Measurements from ENCODE around the gene IFT88.

GRCh38 chr13:20658451-20659040 lies 91.6 kb downstream of the IFT88 start:
- TF ChIP-seq CTCF (conservative IDR thresholded peaks at IDR 0.05) (no peak), ZFX (IDR thresholded peaks at IDR 0.05) (no peak)

Data from C4-2B (cell line).